ENCODE results near the gene APOBEC3G.

Gene APOBEC3G

GRCh38 chr22:39133871-39134270 lies 56.8 kb downstream of the APOBEC3G start:
- TF ChIP-seq ZNF384 (IDR thresholded peaks at IDR 0.05) (no peak), LEF1 (IDR thresholded peaks at IDR 0.05; ENCODE audit: borderline replicate concordance) (no peak), SP1 (IDR thresholded peaks at IDR 0.05) (no peak), FOXM1 (IDR thresholded peaks at IDR 0.05; ENCODE audit: borderline replicate concordance) (no peak), BHLHE40 (IDR thresholded peaks at IDR 0.05; ENCODE audit: borderline replicate concordance) (no peak), CTBP1 (IDR thresholded peaks at IDR 0.05; ENCODE audit: borderline replicate concordance) (no peak), L3MBTL2 (conservative IDR thresholded peaks at IDR 0.05) (no peak), ELF4 (IDR thresholded peaks at IDR 0.05) (no peak), ARNT (IDR thresholded peaks at IDR 0.05) (no peak)
- POLR2A ChIA-PET: interaction anchor here (1.5 to 2.4 kb wide), 2 partner anchors 10 to 185 kb away, joined by 3 to 15 read pairs; partner anchors contain the start of gene RPL3
- no peak for DNase-seq (ENCODE audit: extremely low spot score)
- CTCF ChIA-PET: no interaction called here

GRCh38 chr22:39134366-39135091 lies 57.5 kb downstream of the APOBEC3G start:
- DNase-seq (ENCODE audit: extremely low spot score): no peak
- TF ChIP-seq FOXA1 (IDR thresholded peaks at IDR 0.05): no peak
- TF ChIP-seq ARNT (IDR thresholded peaks at IDR 0.05): no peak
- TF ChIP-seq FOXM1 (IDR thresholded peaks at IDR 0.05; ENCODE audit: borderline replicate concordance): no peak
- TF ChIP-seq LEF1 (IDR thresholded peaks at IDR 0.05; ENCODE audit: borderline replicate concordance): no peak
- TF ChIP-seq HDGF (IDR thresholded peaks at IDR 0.05; ENCODE audit: borderline replicate concordance): no peak
- TF ChIP-seq FOXK2 (IDR thresholded peaks at IDR 0.05): no peak
- TF ChIP-seq SP1 (IDR thresholded peaks at IDR 0.05): no peak
- TF ChIP-seq BHLHE40 (IDR thresholded peaks at IDR 0.05; ENCODE audit: borderline replicate concordance): no peak
- no peak for TF ChIP-seq NFRKB (IDR thresholded peaks at IDR 0.05)
- no peak for TF ChIP-seq PKNOX1 (IDR thresholded peaks at IDR 0.05)
- TF ChIP-seq SUZ12 (IDR thresholded peaks at IDR 0.05): no peak
- no peak for TF ChIP-seq L3MBTL2 (conservative IDR thresholded peaks at IDR 0.05)
- TF ChIP-seq ELF4 (IDR thresholded peaks at IDR 0.05): no peak
- POLR2A ChIA-PET: interaction anchor here (1.0 to 2.4 kb wide), 5 partner anchors 8 to 185 kb away, joined by 3 to 15 read pairs (median 6); partner anchors contain the start of genes CBX7 and RPL3
- CTCF ChIA-PET: interaction anchor here (0.5 to 1.3 kb wide), 4 partner anchors 15 to 178 kb away, joined by 3 to 12 read pairs (median 4); no protein-coding TSS in a partner anchor

- DNase-seq (ENCODE audit: extremely low spot score): peak; percentile 70
- ChIA-PET CTCF (interaction anchor here (0.5 to 1.3 kb wide), 7 partner anchors 14 to 177 kb away, joined by 3 to 12 read pairs (median 4); no protein-coding TSS in a partner anchor), POLR2A (interaction anchor here (1.0 to 2.4 kb wide), 5 partner anchors 9 to 184 kb away, joined by 3 to 15 read pairs (median 6); partner anchors contain the start of genes CBX7 and RPL3)
- no peak for TF ChIP-seq NFRKB (IDR thresholded peaks at IDR 0.05)
- TF ChIP-seq FOXM1 (IDR thresholded peaks at IDR 0.05; ENCODE audit: borderline replicate concordance): no peak
- no peak for TF ChIP-seq ELF4 (IDR thresholded peaks at IDR 0.05)
- no peak for TF ChIP-seq BHLHE40 (IDR thresholded peaks at IDR 0.05; ENCODE audit: borderline replicate concordance)
- no peak for TF ChIP-seq HDGF (IDR thresholded peaks at IDR 0.05; ENCODE audit: borderline replicate concordance)
- no peak for TF ChIP-seq PKNOX1 (IDR thresholded peaks at IDR 0.05)
- TF ChIP-seq SP1 (IDR thresholded peaks at IDR 0.05): no peak
- TF ChIP-seq LEF1 (IDR thresholded peaks at IDR 0.05; ENCODE audit: borderline replicate concordance): no peak
- TF ChIP-seq FOXK2 (IDR thresholded peaks at IDR 0.05): no peak
- no peak for TF ChIP-seq FOXA1 (IDR thresholded peaks at IDR 0.05)
- no peak for TF ChIP-seq TARDBP (IDR thresholded peaks at IDR 0.05)
- no peak for TF ChIP-seq SUZ12 (IDR thresholded peaks at IDR 0.05)
- no peak for TF ChIP-seq ARNT (IDR thresholded peaks at IDR 0.05)
- no peak for TF ChIP-seq ZNF384 (IDR thresholded peaks at IDR 0.05)
- no peak for TF ChIP-seq CTBP1 (IDR thresholded peaks at IDR 0.05; ENCODE audit: borderline replicate concordance)
- TF ChIP-seq L3MBTL2 (conservative IDR thresholded peaks at IDR 0.05): no peak
These were observed 58.2 kb downstream of the APOBEC3G start for GRCh38 chr22:39135092-39135896.

- ChIA-PET POLR2A (interaction anchor here (2.3 kb wide), 1 partner anchor 12 kb away, joined by 6 read pairs; no protein-coding TSS in a partner anchor), CTCF (interaction anchor here (0.6 to 1.3 kb wide), 4 partner anchors 13 to 181 kb away, joined by 3 to 5 read pairs (median 4); no protein-coding TSS in a partner anchor)
- no peak for DNase-seq (ENCODE audit: extremely low spot score)
These were observed 59.2 kb downstream of the APOBEC3G start for GRCh38 chr22:39136317-39136716.

More at GRCh38 chr22:39136317-39136716, 59.2 kb downstream of the APOBEC3G start:
- no peak for TF ChIP-seq ELF4 (IDR thresholded peaks at IDR 0.05)
- no peak for TF ChIP-seq BHLHE40 (IDR thresholded peaks at IDR 0.05; ENCODE audit: borderline replicate concordance)
- no peak for TF ChIP-seq ARNT (IDR thresholded peaks at IDR 0.05)
- TF ChIP-seq PKNOX1 (IDR thresholded peaks at IDR 0.05): no peak
- TF ChIP-seq FOXA1 (IDR thresholded peaks at IDR 0.05): no peak
- TF ChIP-seq SUZ12 (IDR thresholded peaks at IDR 0.05): no peak
- no peak for TF ChIP-seq LEF1 (IDR thresholded peaks at IDR 0.05; ENCODE audit: borderline replicate concordance)
- TF ChIP-seq FOXK2 (IDR thresholded peaks at IDR 0.05): no peak
- no peak for TF ChIP-seq ZNF384 (IDR thresholded peaks at IDR 0.05)
- no peak for TF ChIP-seq HDGF (IDR thresholded peaks at IDR 0.05; ENCODE audit: borderline replicate concordance)
- TF ChIP-seq L3MBTL2 (conservative IDR thresholded peaks at IDR 0.05): no peak
- no peak for TF ChIP-seq CTBP1 (IDR thresholded peaks at IDR 0.05; ENCODE audit: borderline replicate concordance)
- TF ChIP-seq SP1 (IDR thresholded peaks at IDR 0.05): no peak
- TF ChIP-seq NFRKB (IDR thresholded peaks at IDR 0.05): no peak
- TF ChIP-seq TARDBP (IDR thresholded peaks at IDR 0.05): no peak
- TF ChIP-seq FOXM1 (IDR thresholded peaks at IDR 0.05; ENCODE audit: borderline replicate concordance): no peak

Data from HEK293T (cell line).